Lower leg skin (tissue), 4 donors: Measurements from ENCODE around the gene RPS14. TPM values are rescaled to one million over a fixed set of nuclear protein-coding genes. Genes with fewer than 3 reads are reported as not detected.
"Not testable (repeated sequence)": the region's sequence is repeated elsewhere in the genome, so short reads cannot be mapped to it uniquely, and the experiment has no call there.

Experiments used
- DNase-seq, 2 donors: peaks; one replicate each; pipeline ENCODE4 v3.0.0-alpha.2; 2019; ENCODE audit warnings: low spot score in 2 of 2
- H3K4me3 ChIP-seq: fragments of 200-600 bp; sonication (generic); 2 replicates; pipeline ENCODE4 v1.5.1; 2017; ENCODE audit warnings: mild to moderate bottlenecking, low read depth; ENCODE audit not compliant: poor library complexity, severe bottlenecking
- POLR2A ChIP-seq, 2 donors: fragments of 450-650 bp; IDR thresholded peaks; one replicate each; pipeline ENCODE4 v1.6.1; 2016 to 2017; ENCODE audit warnings: antibody characterized with exemption in 2 of 2, mild to moderate bottlenecking in 1 of 2, moderate library complexity in 1 of 2
- WGBS, 2 donors: methylation state at CpG; one replicate each; pipeline ENCODE4 v1.1.5; 2018; 5-methylcytosine and 5-hydroxymethylcytosine counted together
- intact Hi-C: fragments of 100-400 bp; cut with DNase I; formaldehyde crosslinking; loops from one replicate; pipeline ENCODE4 v1.15.0; 2023; ENCODE audit warnings: low total_unique reads
- total RNA-seq, 4 donors: library from RNA; depleted of rRNA; stranded (reverse); fragments of >200 nt; gene quantifications; one replicate each; pipeline ENCODE4 v1.1.0, GENCODE V29; 2016
- TF ChIP-seq, protein P1 (sequence below), 3 donors: fragments of 450-650 bp; IDR thresholded peaks; one replicate each; pipeline ENCODE4 v1.5.1; 2016; ENCODE audit warnings: antibody characterized with exemption in 3 of 3, mild to moderate bottlenecking in 3 of 3, moderate library complexity in 2 of 3

Gene RPS14
- total RNA-seq, 4 donors from 2014 or later, result 2,497 to 4,490 (median 3,854) TPM

- no peak for DNase-seq
- H3K4me3 ChIP-seq, result no peak overlapping the region
- 28 to 36% methylated on average over 4 of the region's 4 CpGs for WGBS, 2 donors
- TF ChIP-seq, protein P1, sequence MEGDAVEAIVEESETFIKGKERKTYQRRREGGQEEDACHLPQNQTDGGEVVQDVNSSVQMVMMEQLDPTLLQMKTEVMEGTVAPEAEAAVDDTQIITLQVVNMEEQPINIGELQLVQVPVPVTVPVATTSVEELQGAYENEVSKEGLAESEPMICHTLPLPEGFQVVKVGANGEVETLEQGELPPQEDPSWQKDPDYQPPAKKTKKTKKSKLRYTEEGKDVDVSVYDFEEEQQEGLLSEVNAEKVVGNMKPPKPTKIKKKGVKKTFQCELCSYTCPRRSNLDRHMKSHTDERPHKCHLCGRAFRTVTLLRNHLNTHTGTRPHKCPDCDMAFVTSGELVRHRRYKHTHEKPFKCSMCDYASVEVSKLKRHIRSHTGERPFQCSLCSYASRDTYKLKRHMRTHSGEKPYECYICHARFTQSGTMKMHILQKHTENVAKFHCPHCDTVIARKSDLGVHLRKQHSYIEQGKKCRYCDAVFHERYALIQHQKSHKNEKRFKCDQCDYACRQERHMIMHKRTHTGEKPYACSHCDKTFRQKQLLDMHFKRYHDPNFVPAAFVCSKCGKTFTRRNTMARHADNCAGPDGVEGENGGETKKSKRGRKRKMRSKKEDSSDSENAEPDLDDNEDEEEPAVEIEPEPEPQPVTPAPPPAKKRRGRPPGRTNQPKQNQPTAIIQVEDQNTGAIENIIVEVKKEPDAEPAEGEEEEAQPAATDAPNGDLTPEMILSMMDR (IDR thresholded peaks at IDR 0.05), result no peak
- no peak for TF ChIP-seq POLR2A (IDR thresholded peaks at IDR 0.05)
- intact Hi-C loops, result no loop called here
Observed at GRCh38 chr5:150431574-150431973, 18.0 kb downstream of the RPS14 start.

- H3K4me3 ChIP-seq, result no peak overlapping the region
- intact Hi-C loops, result no loop called here
- WGBS, 2 donors, result 46 to 65% methylated on average over 18 of the region's 18 CpGs
- TF ChIP-seq, protein P1 (IDR thresholded peaks at IDR 0.05), result no peak
- TF ChIP-seq POLR2A (IDR thresholded peaks at IDR 0.05), result no peak
- DNase-seq, result no peak
Observed at GRCh38 chr5:150431048-150431447, 18.5 kb downstream of the RPS14 start.

DNA sequence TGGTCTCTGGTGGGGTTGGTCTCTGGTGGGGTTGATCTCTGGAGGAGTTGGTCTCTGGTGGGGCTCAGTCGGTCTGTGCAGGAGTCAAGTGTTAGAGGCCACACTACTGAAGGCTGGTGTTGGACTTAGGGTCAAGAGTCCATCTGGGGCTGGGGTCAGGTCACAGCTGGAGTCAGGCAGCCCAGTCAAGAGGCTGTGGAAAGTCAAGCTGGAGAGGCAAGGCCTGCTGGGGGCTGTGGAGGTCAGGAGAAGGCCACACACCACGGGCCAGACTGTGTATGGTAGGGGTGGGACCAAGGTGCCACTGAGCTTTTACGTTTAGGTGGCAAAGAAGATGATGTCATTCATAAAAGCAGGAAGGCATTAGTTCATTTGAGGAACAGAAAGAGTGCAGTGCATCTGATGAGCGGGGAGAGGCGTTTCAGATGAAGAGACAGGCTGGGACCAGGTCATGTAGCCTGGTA lies 20.1 kb downstream of the RPS14 start:
- 73 to 85% methylated on average over 5 of the region's 5 CpGs for WGBS, 2 donors
- intact Hi-C loops, result no loop called here
- TF ChIP-seq, protein P1 (IDR thresholded peaks at IDR 0.05), result no peak
- no peak for TF ChIP-seq POLR2A (IDR thresholded peaks at IDR 0.05)
- no peak overlapping the region for H3K4me3 ChIP-seq
- DNase-seq, result no peak

DNA sequence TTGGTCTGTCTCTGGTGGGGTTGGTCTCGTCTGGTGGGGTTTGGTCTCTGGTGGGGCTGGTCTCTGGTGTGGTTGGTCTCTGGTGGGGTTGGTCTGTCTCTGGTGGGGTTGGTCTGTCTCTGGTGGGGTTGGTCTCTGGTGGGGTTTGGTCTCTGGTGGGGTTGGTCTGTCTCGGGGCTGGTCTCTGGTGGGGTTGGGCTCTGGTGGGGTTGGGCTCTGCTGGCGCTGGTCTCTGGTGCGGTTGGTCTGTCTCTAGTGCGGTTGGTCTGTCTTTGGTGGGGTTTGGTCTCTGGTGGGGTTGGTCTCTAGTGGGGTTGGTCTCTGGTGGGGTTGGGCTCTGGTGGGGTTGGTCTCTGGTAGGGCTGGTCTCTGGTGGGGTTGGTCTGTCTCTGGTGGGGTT lies 20.6 kb downstream of the RPS14 start:
- no peak overlapping the region for H3K4me3 ChIP-seq
- intact Hi-C loops, result no loop called here
- TF ChIP-seq POLR2A (IDR thresholded peaks at IDR 0.05), result no peak
- TF ChIP-seq, protein P1 (IDR thresholded peaks at IDR 0.05), result no peak
- DNase-seq, result no peak
- WGBS, 2 donors, result 86 to 96% methylated on average over 4 to 5 of the region's 5 CpGs

DNA sequence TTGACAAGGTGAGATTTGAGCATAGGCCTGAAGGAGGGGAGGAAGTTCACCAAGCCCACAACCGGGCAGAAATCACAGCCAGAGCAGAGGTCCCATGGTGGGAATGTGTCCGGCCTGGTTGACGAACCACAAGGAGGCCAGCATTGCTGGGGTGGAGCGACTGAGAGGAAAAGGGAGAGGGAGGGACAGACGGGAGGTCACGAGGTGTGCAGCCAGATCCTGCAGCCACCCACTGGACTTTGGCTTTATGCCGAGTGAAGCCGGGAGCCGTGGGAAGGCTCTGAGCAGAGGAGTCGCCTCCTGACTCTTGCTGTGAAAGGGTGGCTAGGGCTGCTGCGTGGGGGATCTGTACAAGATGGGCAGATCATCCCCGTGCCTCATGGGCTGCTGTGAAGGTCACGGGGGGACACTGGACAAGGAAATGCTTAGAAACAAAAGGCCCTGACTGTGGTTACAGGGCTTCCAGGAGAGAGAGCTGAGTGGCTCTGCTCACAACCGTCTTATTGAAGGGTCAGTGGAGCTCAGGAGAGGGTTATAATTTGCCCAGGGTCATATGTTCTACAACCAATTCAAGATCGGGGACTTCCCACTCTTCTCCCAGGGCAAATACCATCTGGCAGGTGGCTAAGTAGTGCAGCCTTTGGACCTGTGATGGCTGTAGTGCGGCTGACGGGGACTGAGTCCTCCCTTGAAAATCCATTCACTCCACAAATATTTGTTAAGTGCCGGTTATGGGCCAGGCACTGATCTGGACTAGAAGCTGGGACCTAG lies 21.2 kb downstream of the RPS14 start:
- intact Hi-C loops, result no loop called here
- TF ChIP-seq, protein P1 (IDR thresholded peaks at IDR 0.05), result no peak
- TF ChIP-seq POLR2A (IDR thresholded peaks at IDR 0.05), result no peak
- H3K4me3 ChIP-seq, result no peak overlapping the region
- DNase-seq, result peak in 1 of 2 donors; percentile 89
- WGBS, 2 donors, result 60 to 66% methylated on average over 17 to 18 of the region's 18 CpGs

DNA sequence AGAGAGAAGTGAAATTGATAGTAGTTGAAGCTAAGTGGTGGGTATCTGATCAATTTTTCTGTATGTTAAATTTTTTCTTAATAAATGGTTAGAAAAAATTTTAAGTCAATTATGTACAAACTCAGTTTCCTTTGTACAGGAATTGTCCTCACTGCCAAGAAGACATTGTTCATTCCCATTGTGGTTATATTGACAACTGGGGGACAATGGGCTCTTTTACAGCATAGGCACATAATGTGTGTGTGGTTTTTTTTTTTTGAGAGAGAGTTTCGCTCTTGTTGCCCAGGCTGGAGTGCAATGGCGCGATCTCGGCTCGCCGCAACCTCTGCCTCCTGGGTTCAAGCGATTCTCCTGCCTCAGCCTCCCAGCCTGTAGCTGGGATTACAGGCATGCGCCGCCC lies 23.4 kb downstream of the RPS14 start:
- WGBS, 2 donors, result 84 to 89% methylated on average over 9 of the region's 9 CpGs
- H3K4me3 ChIP-seq, intact Hi-C loops, DNase-seq: not testable (repeated sequence)
